HG03066 (cell line): ENCODE measurements around the gene PRMT2.
"Not testable (repeated sequence)": the region's sequence is repeated elsewhere in the genome, so short reads cannot be mapped to it uniquely, and the experiment has no call there.

Source experiments
- ATAC-seq: cut with Tn5 transposase; IDR thresholded peaks from one replicate; pipeline ENCODE4 v1.9.1; 2021; ENCODE audit warnings: low read depth; ENCODE audit not compliant: unreplicated experiment

PRMT2 gene

DNA sequence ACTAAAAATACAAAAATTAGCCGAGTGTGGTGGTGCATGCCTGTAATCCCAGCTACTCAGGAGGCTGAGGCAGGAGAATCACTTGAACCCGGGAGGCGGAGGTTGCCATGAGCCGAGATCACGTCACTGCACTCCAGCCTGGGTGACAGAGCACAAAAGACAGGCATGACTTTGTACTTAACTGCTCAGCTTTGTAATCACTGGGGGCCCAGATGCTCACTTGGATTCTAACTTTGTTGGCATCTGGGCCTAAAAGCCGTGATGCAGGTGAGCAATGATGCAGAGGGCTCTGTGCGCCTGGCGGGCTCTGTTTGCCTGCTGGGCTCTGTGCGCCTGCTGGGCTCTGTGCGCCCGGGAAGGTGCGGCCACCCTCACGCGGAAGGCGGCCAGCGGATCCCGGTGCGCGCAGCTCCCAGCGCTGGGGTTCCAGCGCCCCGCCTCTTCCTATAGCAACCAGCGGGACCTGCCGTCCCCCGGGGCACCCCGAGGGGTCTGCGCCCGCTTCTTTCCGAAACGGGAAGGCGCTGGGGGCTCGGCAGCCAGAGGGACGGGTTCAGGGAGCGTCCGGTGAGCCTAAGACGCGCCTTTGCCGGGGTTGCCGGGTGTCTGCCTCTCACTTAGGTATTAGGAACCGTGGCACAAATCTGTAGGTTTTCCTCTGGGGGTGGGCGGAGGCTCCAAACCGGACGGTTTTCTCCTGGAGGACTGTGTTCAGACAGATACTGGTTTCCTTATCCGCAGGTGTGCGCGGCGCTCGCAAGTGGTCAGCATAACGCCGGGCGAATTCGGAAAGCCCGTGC is 31.7 kb downstream of the PRMT2 start:
- no peak for ATAC-seq

DNA sequence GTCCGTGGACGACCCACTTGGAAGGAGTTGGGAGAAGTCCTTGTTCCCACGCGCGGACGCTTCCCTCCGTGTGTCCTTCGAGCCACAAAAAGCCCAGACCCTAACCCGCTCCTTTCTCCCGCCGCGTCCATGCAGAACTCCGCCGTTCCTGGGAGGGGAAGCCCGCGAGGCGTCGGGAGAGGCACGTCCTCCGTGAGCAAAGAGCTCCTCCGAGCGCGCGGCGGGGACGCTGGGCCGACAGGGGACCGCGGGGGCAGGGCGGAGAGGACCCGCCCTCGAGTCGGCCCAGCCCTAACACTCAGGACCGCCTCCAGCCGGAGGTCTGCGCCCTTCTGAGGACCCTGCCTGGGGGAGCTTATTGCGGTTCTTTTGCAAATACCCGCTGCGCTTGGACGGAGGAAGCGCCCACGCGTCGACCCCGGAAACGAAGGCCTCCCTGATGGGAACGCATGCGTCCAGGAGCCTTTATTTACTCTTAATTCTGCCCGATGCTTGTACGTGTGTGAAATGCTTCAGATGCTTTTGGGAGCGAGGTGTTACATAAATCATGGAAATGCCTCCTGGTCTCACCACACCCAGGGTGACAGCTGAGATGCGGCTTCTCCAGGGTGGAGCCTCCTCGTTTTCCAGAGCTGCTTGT is 32.4 kb downstream of the PRMT2 start:
- ATAC-seq = no peak

DNA sequence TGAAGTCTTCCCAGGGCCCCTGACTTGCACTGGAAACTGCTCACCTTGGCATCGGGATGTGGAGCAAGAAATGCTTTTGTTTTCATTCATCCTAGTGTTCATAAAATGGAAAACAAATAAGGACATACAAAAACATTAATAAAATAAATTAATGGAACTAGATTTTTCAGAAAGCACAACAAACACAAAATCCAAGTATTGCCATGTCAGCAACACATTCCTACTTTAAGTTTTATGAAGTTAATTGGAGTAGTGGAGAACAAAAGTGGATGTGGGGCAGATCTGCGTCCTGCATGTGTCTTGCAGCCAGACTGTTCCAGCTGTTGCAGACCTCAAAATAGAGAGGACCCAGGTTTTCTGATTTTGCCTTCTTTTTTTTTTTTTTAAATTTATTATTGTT is 32.9 kb downstream of the PRMT2 start:
- ATAC-seq = no peak

DNA sequence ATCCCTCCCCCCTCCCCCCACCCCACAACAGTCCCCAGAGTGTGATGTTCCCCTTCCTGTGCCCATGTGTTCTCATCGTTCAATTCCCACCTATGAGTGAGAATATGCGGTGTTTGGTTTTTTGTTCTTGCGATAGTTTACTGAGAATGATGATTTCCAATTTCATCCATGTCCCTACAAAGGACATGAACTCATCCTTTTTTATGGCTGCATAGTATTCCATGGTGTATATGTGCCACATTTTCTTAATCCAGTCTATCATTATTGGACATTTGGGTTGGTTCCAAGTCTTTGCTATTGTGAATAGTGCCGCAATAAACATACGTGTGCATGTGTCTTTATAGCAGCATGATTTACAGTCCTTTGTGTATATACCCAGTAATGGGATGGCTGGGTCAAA is 33.4 kb downstream of the PRMT2 start:
- ATAC-seq = not testable (repeated sequence)

DNA sequence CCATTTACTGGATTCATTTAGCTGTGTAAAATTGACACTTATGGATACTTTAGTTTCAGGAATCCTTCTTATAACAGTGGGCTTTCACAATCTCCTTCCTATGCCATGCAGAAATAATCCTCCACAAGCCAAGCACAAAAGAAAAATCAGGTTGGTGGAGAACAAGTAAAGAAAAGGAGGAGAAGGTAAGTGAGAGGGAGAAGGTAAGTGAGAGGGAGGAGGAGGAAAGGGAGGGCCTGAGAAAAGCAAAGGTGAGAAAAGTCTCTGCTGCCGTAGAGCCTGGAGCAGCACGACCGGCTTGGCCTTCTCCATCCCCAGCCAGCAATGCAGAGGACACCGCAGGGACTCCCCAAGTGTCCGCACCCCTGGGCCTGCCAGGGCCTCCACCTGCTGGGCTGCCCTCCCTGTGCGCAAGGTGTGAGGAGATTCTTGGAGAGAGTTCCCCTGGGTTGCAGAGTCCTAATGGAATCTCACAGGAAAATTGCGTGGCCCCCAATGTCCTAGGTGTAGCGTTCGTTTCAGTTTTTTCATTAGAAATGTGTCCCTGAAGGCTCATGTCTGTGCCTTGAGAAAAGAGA is 39.0 kb downstream of the PRMT2 start:
- ATAC-seq = no peak

DNA sequence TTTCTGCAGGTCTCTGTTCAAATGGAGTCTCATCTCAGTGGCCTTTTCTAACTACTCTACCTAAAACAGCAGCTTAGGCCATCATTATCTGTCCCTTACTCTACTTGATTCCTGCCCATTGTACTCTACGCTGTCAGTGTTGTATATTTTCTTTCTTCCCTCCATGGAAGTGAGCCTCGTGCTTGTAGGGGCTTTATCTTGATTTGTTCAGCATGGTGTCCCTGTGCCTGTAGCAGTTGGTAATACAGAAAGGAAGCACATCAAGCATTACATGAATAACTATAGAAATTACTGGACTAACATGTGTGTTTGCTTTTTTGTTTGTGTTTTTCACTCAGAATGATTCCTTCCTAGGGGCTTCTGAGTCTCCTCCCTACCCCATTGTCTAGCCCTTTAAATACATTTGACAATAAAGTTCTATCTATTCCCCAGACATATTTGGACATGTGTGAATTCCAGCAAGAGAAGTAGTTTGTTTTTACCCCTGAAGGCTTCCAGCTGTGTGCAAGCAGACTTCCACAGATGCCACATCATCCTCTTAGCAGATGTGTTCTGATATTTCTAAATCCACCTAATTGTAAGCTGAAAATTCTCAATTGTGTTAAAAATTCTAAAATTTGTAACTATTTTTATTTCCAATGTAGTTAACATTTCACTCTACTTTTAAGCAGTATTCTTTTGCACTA is 40.3 kb downstream of the PRMT2 start:
- no peak for ATAC-seq

DNA sequence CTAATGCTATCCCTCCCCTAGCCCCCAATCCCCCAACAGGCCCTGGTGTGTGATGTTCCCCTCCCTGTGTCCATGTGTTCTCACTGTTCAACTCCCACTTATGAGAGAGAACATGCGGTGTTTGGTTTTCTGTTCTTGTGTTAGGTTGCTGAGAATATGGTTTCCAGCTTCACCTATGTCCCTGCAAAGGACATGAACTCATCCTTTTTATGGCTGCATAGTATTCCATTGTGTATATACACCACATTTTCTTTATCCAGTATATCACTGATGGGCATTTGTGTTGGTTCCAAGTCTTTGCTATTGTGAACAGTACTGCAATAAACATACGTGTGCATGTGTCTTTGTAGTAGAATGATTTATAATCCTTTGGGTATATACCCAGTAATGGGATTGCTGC is 41.1 kb downstream of the PRMT2 start:
- ATAC-seq = not testable (repeated sequence)

DNA sequence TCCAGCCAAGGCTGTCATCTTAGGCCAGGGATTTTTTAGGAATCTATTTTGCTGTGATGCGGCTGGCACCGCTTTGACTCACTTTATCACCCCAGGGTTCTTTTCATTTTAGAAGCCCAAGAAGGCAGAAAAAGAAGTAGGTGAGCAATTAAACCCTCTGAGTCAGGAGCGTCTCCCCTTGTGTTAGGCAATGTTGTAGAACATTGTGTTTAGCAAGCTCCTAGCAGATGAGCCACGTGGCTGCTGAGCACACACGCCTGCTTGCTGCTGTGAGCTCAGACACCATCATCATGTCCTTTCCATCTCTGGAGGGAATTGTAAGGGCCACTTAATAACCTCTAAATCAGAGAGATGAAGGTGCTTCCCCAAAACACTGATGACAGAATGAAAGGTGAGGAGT is 46.1 kb downstream of the PRMT2 start:
- not testable (repeated sequence) for ATAC-seq

DNA sequence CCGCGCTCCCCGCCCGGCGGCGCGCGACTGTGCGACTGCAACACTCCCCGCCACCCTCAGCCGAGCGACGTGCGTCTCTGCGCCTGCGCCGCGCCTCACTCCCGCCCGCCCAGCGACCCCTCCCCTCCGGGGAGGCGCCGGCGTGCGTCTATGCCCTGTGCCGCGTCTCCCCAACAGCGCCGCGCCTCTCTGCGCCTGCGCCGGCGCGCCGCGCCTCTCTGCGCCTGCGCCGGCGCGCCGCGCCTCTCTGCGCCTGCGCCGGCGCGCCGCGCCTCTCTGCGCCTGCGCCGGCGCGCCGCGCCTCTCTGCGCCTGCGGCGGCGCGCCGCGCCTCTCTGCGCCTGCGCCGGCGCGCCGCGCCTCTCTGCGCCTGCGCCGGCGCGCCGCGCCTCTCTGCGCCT is 63.2 kb downstream of the PRMT2 start:
- ATAC-seq = not testable (repeated sequence)

DNA sequence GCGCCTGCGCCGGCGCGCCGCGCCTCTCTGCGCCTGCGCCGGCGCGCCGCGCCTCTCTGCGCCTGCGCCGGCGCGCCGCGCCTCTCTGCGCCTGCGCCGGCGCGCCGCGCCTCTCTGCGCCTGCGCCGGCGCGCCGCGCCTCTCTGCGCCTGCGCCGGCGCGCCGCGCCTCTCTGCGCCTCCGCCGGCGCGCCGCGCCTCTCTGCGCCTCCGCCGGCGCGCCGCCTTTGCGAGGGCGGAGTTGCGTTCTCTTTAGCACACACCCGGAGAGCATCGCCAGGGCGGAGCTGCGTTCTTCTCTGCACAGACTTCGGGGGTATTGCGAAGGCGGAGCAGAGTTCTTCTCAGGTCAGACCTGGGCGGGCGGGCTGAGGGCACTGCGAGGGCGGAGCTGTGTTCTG is 63.6 kb downstream of the PRMT2 start:
- not testable (repeated sequence) for ATAC-seq
